RWPE2 (cell line): ENCODE data around the gene AHCYL2.

Experiments
- ATAC-seq: fragments of 200-7000 bp; cut with Tn5 transposase; 3 replicates; pipeline ENCODE4 v1.9.1; 2021; ENCODE audit warnings: low read depth
- DNase-seq: peaks from one replicate; pipeline ENCODE4 v3.0.0-alpha.2; 2020; ENCODE audit warnings: low spot score
- H3K27ac ChIP-seq: fragments of 450-650 bp; 2 replicates; pipeline ENCODE4 v1.5.1; 2017; ENCODE audit warnings: mild to moderate bottlenecking; ENCODE audit not compliant: poor library complexity, severe bottlenecking
- H3K27me3 ChIP-seq: fragments of 250-450 bp; sonication (Bioruptor Pico); 2 replicates; pipeline ENCODE4 v1.5.1; 2021; ENCODE audit warnings: mild to moderate bottlenecking, moderate library complexity; ENCODE audit not compliant: insufficient read depth, poor library complexity, severe bottlenecking
- H3K36me3 ChIP-seq: fragments of 250-450 bp; sonication (Bioruptor Pico); 2 replicates; pipeline ENCODE4 v1.5.1; 2020; ENCODE audit warnings: low read depth, mild to moderate bottlenecking, moderate library complexity
- H3K4me1 ChIP-seq: fragments of 250-450 bp; sonication (Bioruptor Pico); 2 replicates; pipeline ENCODE4 v1.5.1; 2021; ENCODE audit warnings: mild to moderate bottlenecking, moderate library complexity; ENCODE audit not compliant: insufficient read depth, poor library complexity, severe bottlenecking
- H3K4me3 ChIP-seq: fragments of 250-450 bp; sonication (Bioruptor Pico); 2 replicates; pipeline ENCODE4 v1.5.1; 2021; ENCODE audit warnings: mild to moderate bottlenecking, moderate library complexity; ENCODE audit not compliant: severe bottlenecking
- H3K9me3 ChIP-seq: fragments of 250-450 bp; sonication (Bioruptor Pico); 2 replicates; pipeline ENCODE4 v1.5.1; 2021; ENCODE audit warnings: mild to moderate bottlenecking, moderate library complexity; ENCODE audit not compliant: severe bottlenecking
- TF ChIP-seq, protein P1 (sequence below): fragments of 450-650 bp; IDR thresholded peaks from one replicate; pipeline ENCODE4 v1.5.1; 2017; ENCODE audit warnings: mild to moderate bottlenecking, moderate library complexity; ENCODE audit not compliant: poor library complexity, severe bottlenecking

Gene AHCYL2

DNA sequence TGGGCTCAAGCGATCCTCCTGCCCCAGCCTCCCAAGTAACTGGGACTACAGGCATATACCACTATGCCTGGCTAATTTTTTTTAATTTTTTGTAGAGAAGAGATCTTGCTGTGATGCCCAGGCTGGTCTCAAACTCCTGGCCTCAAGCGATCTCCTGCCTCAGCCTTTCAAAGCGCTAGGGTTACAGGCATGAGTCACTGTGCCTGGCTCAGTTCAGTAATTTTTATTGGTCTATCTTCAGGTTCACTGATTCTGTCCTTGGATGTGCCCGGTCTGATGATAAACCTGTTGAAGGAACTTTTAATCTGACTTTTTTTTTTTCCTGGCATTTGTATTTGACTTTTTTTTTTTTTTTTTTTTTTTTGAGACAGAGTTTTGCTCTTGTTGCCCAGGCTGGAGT lies 169.3 kb downstream of the AHCYL2 start:
- Histone ChIP-seq H3K9me3 (no peaks in the 10 kb centered on the region), H3K27me3 (no peaks in the 10 kb centered on the region)
- DNase-seq = no peak

DNA sequence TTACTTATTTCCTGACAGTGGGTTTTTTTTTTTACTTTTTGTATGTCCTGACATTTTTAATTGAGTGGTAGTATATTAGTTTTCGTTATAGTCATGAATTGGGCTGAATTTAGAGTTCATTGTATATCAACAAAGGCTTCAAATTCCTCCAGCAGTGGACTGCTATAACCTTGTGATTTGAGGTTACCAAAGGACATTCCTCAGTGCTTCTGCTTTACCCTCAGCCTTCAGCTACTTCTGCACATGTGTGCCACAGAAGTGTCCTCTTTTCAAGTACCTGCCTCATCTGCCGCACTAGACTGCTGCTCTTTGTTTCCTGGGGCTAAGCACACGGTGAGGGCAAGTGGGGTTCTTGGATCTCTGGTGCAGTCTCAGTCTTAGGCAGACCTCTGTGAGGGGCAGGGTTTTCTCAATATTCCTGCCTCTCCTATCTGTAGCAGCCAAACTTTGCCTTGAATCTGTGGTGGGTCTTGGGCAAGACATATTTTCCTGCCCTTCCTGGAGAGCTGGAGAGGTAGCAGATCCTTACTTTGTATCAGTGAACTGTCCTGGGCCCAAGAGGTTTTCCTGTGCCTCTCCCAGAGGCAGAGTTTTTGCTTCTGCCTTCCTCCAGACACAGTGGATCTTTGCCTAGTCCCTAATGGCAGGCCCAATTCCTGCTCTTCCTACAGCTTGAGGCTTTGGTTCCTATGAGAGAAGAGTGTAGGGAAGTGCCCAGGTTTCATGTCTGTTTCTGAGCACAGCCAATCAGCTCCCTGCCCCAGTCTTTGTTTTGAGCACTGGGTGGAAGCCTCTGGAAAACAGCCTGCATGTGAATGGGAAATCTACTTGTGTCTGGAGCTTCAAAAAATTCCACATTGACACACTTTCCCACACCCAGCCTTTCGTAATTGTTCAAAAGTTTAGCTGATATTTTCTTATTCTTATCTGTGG lies 170.4 kb downstream of the AHCYL2 start:
- H3K36me3 ChIP-seq = no peaks in the 10 kb centered on the region
- no peak overlapping the region for H3K4me3 ChIP-seq
- H3K27me3 ChIP-seq = no peaks in the 10 kb centered on the region
- no peaks in the 10 kb centered on the region for H3K9me3 ChIP-seq
- no peaks in the 10 kb centered on the region for H3K4me1 ChIP-seq
- TF ChIP-seq, protein P1, sequence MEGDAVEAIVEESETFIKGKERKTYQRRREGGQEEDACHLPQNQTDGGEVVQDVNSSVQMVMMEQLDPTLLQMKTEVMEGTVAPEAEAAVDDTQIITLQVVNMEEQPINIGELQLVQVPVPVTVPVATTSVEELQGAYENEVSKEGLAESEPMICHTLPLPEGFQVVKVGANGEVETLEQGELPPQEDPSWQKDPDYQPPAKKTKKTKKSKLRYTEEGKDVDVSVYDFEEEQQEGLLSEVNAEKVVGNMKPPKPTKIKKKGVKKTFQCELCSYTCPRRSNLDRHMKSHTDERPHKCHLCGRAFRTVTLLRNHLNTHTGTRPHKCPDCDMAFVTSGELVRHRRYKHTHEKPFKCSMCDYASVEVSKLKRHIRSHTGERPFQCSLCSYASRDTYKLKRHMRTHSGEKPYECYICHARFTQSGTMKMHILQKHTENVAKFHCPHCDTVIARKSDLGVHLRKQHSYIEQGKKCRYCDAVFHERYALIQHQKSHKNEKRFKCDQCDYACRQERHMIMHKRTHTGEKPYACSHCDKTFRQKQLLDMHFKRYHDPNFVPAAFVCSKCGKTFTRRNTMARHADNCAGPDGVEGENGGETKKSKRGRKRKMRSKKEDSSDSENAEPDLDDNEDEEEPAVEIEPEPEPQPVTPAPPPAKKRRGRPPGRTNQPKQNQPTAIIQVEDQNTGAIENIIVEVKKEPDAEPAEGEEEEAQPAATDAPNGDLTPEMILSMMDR = no peak
- no peak; the same call in 2 of the 3 replicates for ATAC-seq
- no peak for DNase-seq
- no peak overlapping the region for H3K27ac ChIP-seq

More for the DNA sequence above, 169.3 kb downstream of the AHCYL2 start:
- H3K4me3 ChIP-seq = no peak overlapping the region
- H3K4me1 ChIP-seq = no peaks in the 10 kb centered on the region
- no peak for ATAC-seq
- H3K27ac ChIP-seq = no peak overlapping the region
- no peaks in the 10 kb centered on the region for H3K36me3 ChIP-seq
- TF ChIP-seq, protein P1 = no peak

DNA sequence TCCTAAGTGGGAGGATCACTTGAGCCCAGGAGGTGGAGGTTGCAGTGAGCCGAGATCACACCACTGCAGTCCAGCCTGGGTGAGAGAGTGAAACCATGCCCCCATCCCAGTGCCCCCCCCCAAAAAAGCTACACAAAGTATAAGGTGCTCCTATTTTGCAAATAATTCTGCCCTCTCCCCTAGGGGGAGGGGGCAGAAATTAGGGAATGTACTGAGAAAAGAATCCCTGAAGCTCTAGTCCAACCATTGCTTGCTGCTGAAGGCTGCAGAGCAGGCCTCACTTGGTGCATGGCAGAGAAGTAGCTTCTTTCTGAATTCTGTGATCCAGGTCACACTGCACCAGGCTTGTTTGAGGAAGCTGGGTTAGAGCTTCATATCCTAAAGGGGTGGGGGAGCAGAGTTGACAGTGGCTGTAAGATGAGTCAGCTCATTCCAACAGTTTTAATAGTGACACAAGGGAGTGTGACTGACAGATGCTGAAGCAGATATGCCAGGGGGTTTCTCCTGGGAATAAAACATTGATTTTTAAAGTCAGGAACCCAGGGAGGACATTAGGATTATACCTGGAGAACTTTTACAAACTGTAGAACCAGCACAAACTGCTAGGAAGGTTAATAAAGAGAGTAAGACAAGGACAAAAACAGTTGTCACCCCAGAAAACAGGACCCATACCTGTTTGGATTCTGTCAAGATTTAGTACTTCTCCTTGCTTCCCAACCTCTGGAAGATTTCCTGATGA lies 176.6 kb downstream of the AHCYL2 start:
- no peak for DNase-seq
- Histone ChIP-seq H3K4me1 (no peaks in the 10 kb centered on the region), H3K9me3 (no peaks in the 10 kb centered on the region), H3K27ac (no peak overlapping the region), H3K27me3 (no peaks in the 10 kb centered on the region), H3K36me3 (no peaks in the 10 kb centered on the region), H3K4me3 (no peak overlapping the region)
- ATAC-seq = no peak; the same call in 2 of the 3 replicates
- TF ChIP-seq, protein P1 = no peak

DNA sequence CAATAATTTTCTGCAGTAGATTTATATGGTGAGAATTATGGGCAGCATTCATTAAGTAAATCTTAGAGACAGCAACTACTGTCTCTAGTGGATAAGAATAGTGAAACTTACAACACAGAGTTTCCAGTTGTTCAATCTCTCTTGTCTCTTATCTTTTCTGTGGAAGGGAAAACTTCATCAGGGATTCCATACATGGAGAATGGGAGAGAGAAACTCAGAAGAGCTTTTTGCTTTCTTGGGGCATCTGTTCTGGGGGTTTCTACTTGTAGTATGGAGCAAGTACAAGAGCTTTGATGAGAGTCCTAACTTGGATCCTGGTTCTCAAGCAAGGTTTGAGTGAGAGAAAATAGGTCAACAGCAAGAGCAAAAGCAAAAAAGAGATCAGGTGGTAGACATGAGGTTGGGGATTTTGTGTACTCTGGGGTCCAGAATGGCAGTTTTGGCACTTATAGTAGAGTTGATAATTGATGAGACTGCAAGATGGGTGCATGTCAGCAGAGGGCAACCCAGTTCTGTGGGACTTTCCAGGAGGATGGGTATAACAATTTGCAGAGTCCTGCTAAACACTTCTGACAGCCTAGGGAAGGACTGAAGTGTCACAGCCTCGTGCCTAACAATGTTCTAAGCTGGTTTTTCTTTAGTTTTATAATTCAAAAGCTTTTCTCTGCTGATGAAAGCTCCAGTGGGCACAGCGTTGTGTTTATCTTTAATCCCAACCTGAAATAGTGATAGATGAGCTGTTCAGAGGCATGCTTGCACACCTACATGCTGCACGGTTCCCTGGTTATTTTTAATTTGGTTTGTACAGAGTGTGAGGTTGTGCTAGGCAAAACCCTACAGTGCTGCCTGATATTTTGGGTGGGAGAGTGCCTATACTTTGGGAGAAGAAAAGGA lies 177.4 kb downstream of the AHCYL2 start:
- TF ChIP-seq, protein P1 = peak; percentile 39
- Histone ChIP-seq H3K27ac (no peak overlapping the region), H3K9me3 (no peaks in the 10 kb centered on the region), H3K4me3 (no peak overlapping the region), H3K27me3 (no peaks in the 10 kb centered on the region), H3K4me1 (no peaks in the 10 kb centered on the region), H3K36me3 (no peaks in the 10 kb centered on the region)
- peak; percentile 48; the same call in 1 of the 3 replicates for ATAC-seq
- DNase-seq = no peak
